Esophagus squamous epithelium (tissue), 4 donors: ENCODE results near the gene SLC25A43.

Experiments
- CTCF ChIP-seq, 6 experiments: fragments of 450-650 bp in 4 of 6; fragments of 200-600 bp in 2 of 6; sonication (generic) in 2 of 6; IDR thresholded peaks; one replicate each; pipeline ENCODE4 v1.5.1; 2016 to 2019; ENCODE audit warnings: antibody characterized with exemption in 6 of 6, mild to moderate bottlenecking in 4 of 6, moderate library complexity in 4 of 6
- POLR2A ChIP-seq, 4 donors: fragments of 450-650 bp; IDR thresholded peaks; one replicate each; pipeline ENCODE4 v1.6.1; 2017; ENCODE audit warnings: antibody characterized with exemption in 4 of 4, mild to moderate bottlenecking in 4 of 4, moderate library complexity in 3 of 4

- no peak for TF ChIP-seq POLR2A (IDR thresholded peaks at IDR 0.05)
- TF ChIP-seq CTCF (IDR thresholded peaks at IDR 0.05), result no peak
Observed at GRCh38 chrX:119482041-119482440, 82.9 kb downstream of the SLC25A43 start.
